Parathyroid adenoma (tissue), 2 donors: ENCODE results near the gene MAP3K7.

Experiments
- H2AFZ ChIP-seq: fragments of 300-600 bp; sonication (generic); one replicate; pipeline ENCODE4 v1.7.0; 2017; ENCODE audit warnings: antibody characterized with exemption, mild to moderate bottlenecking
- H3K27ac ChIP-seq: fragments of 300-600 bp; sonication (generic); one replicate; pipeline ENCODE4 v1.7.0; 2017
- H3K27me3 ChIP-seq: fragments of 300-600 bp; sonication (generic); one replicate; pipeline ENCODE4 v1.7.0; 2017; ENCODE audit warnings: low read length; ENCODE audit not compliant: control insufficient read depth, insufficient read depth
- H3K36me3 ChIP-seq: fragments of 300-600 bp; sonication (generic); one replicate; pipeline ENCODE4 v1.7.0; 2017; ENCODE audit warnings: low read length; ENCODE audit not compliant: control insufficient read depth, insufficient read depth
- H3K4me1 ChIP-seq: fragments of 300-600 bp; sonication (generic); one replicate; pipeline ENCODE4 v1.7.0; 2017; ENCODE audit warnings: control low read depth
- H3K4me2 ChIP-seq: fragments of 300-600 bp; sonication (generic); one replicate; pipeline ENCODE4 v1.7.0; 2017; ENCODE audit warnings: low read length
- H3K4me3 ChIP-seq: fragments of 300-600 bp; sonication (generic); one replicate; pipeline ENCODE4 v1.7.0; 2017; ENCODE audit warnings: low read depth, low read length
- H3K79me2 ChIP-seq: fragments of 300-600 bp; sonication (generic); one replicate; pipeline ENCODE4 v1.7.0; 2017; ENCODE audit warnings: control low read depth
- H3K9ac ChIP-seq: fragments of 300-600 bp; sonication (generic); one replicate; pipeline ENCODE4 v1.7.0; 2017; ENCODE audit warnings: mild to moderate bottlenecking
- H3K9me3 ChIP-seq: fragments of 300-600 bp; sonication (generic); one replicate; pipeline ENCODE4 v1.7.0; 2017; ENCODE audit warnings: low read length; ENCODE audit not compliant: control insufficient read depth
- CTCF ChIP-seq: fragments of 300-600 bp; sonication (generic); IDR thresholded peaks from one replicate; pipeline ENCODE4 v1.7.0; 2017; ENCODE audit warnings: antibody characterized with exemption, mild to moderate bottlenecking
- donor health status: primary hyperparathyroidism.

MAP3K7 gene

DNA sequence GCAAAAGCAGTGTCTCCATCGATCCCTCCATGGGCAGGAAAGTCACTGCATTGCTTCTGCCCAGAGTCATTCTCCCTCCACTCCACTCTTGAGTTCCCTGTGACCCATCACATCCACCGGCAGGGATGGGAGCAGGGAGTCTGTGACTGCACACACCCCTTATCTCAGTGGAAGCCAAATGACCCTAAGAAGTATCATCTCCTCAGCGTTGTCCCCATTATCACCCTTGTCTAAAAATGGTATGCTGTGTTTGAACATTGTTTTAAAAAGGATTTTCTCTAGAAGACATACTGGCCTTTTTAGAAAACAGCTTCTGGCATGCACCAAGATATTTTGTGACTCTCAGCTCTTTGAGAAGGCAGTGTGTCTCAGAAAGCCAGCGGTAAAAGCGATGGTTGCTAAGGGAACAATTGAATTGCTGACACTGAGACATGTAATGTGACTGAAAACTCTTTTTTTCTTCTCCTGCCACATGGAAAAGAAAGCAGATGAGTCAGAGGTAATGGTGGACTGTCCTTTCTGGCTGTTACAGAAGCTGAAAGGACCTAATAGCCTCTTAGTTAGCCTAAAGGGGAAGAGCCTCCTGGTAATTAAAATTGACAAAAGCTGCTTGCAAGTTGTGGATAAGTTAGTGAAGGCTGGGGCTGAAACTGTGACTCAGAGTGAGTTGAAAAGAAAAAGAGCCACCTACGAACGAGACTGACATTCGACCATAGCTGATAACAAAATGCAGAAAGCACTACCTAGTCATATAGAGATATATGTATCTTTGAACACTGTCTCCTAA lies 120.5 kb downstream of the MAP3K7 start:
- H3K9me3 ChIP-seq, result no peaks in the 10 kb centered on the region
- no peak overlapping the region for H3K4me2 ChIP-seq
- no peaks in the 10 kb centered on the region for H3K27me3 ChIP-seq
- H3K36me3 ChIP-seq, result no peaks in the 10 kb centered on the region
- no peak overlapping the region for H3K27ac ChIP-seq
- no peak for TF ChIP-seq CTCF
- H3K4me1 ChIP-seq, result no peaks in the 10 kb centered on the region
- peak overlapping the region; percentile 13 for H2AFZ ChIP-seq
- no peak overlapping the region for H3K9ac ChIP-seq
- H3K79me2 ChIP-seq, result no peaks in the 10 kb centered on the region
- H3K4me3 ChIP-seq, result no peak overlapping the region

GRCh38 chr6:90465686-90466085 lies 121.2 kb downstream of the MAP3K7 start:
- no peak overlapping the region for H3K9ac ChIP-seq
- TF ChIP-seq CTCF, result no peak
- no peaks in the 10 kb centered on the region for H3K27me3 ChIP-seq
- no peaks in the 10 kb centered on the region for H3K79me2 ChIP-seq
- H3K27ac ChIP-seq, result no peak overlapping the region
- no peaks in the 10 kb centered on the region for H3K9me3 ChIP-seq
- no peaks in the 10 kb centered on the region for H3K4me1 ChIP-seq
- no peak overlapping the region for H2AFZ ChIP-seq
- no peak overlapping the region for H3K4me3 ChIP-seq
- no peaks in the 10 kb centered on the region for H3K36me3 ChIP-seq
- H3K4me2 ChIP-seq, result no peak overlapping the region

DNA sequence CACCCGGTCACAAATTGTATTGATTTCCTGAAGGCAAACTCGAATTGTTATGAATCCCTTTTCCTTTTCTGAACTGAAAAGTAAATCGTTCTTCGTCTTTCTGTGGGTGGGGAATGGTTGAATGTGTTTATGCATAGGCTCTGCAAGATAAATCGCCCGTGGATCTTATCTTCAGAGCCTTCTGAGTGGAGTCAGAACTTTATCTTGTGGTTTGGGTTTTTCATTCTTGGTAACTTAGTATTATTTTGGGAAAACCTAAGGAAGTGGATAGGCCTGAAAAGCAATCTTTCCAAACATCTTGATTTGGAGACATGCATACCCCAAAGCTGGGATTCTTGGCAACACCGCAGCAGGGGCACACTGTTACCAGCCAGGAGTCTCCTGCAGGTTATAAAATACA lies 122.4 kb downstream of the MAP3K7 start:
- Histone ChIP-seq H3K27me3 (no peaks in the 10 kb centered on the region), H3K36me3 (no peaks in the 10 kb centered on the region), H3K9ac (no peak overlapping the region)

GRCh38 chr6:90463874-90464273 lies 123.0 kb downstream of the MAP3K7 start:
- H3K79me2 ChIP-seq, result no peaks in the 10 kb centered on the region
- TF ChIP-seq CTCF, result no peak
- H3K27ac ChIP-seq, result no peak overlapping the region
- no peak overlapping the region for H3K9ac ChIP-seq
- H3K4me1 ChIP-seq, result no peaks in the 10 kb centered on the region
- H3K27me3 ChIP-seq, result no peaks in the 10 kb centered on the region
- no peaks in the 10 kb centered on the region for H3K36me3 ChIP-seq
- H2AFZ ChIP-seq, result no peak overlapping the region
- no peak overlapping the region for H3K4me3 ChIP-seq
- no peak overlapping the region for H3K4me2 ChIP-seq
- no peaks in the 10 kb centered on the region for H3K9me3 ChIP-seq

More for the DNA sequence above, 122.4 kb downstream of the MAP3K7 start:
- Histone ChIP-seq H3K4me3 (no peak overlapping the region), H3K4me1 (no peaks in the 10 kb centered on the region), H3K79me2 (no peaks in the 10 kb centered on the region), H2AFZ (no peak overlapping the region), H3K4me2 (no peak overlapping the region), H3K9me3 (no peaks in the 10 kb centered on the region), H3K27ac (no peak overlapping the region)
- no peak for TF ChIP-seq CTCF
